Left renal cortex interstitium (tissue), 4 donors: ENCODE results near the gene DAP. TPM values are rescaled to one million over a fixed set of nuclear protein-coding genes. Genes with fewer than 3 reads are reported as not detected.

Source experiments
- DNase-seq, 4 donors: peaks; one replicate each; pipeline ENCODE4 v3.0.0-alpha.2; 2013; ENCODE audit warnings: low read depth in 4 of 4, low spot score in 2 of 4, missing footprints in 1 of 4
- polyA plus RNA-seq, 4 donors: library from polyadenylated mRNA; unstranded; fragments of 120-200 nt; gene quantifications; one replicate each; pipeline ENCODE4 v1.2.1, GENCODE V29; 2013; ENCODE audit not compliant: insufficient read length in 4 of 4

Gene DAP
- polyA plus RNA-seq, 4 donors = 98.3 to 140 (median 126) TPM

- DNase-seq = no peak
These were observed 1.1 kb upstream of the DAP start for GRCh38 chr5:10761933-10762775.

GRCh38 chr5:10760921-10761184 lies 181 bp downstream of the DAP start:
- no peak for DNase-seq

GRCh38 chr5:10760096-10760920 lies 726 bp downstream of the DAP start:
- peak in 3 of 4 donors; percentile 26 to 66 (median 46) for DNase-seq

GRCh38 chr5:10759111-10759510 lies 1.9 kb downstream of the DAP start:
- DNase-seq = no peak

- no peak for DNase-seq
These were observed 3.0 kb downstream of the DAP start for GRCh38 chr5:10757922-10758555.

- no peak for DNase-seq
These were observed 4.0 kb downstream of the DAP start for GRCh38 chr5:10757043-10757442.

- DNase-seq = no peak
These were observed 4.5 kb downstream of the DAP start for GRCh38 chr5:10756549-10756948.

- DNase-seq = no peak
These were observed 7.9 kb downstream of the DAP start for GRCh38 chr5:10753178-10753577.

- DNase-seq = no peak
These were observed 8.6 kb downstream of the DAP start for GRCh38 chr5:10752451-10752850.

- DNase-seq = no peak
These were observed 10.1 kb downstream of the DAP start for GRCh38 chr5:10750909-10751308.

GRCh38 chr5:10747678-10748622 lies 13.1 kb downstream of the DAP start:
- no peak for DNase-seq

- DNase-seq = no peak
These were observed 14.3 kb downstream of the DAP start for GRCh38 chr5:10746711-10747110.

GRCh38 chr5:10745133-10745532 lies 15.9 kb downstream of the DAP start:
- no peak for DNase-seq

- DNase-seq = no peak
These were observed 16.4 kb downstream of the DAP start for GRCh38 chr5:10744681-10745080.

- no peak for DNase-seq
These were observed 17.1 kb downstream of the DAP start for GRCh38 chr5:10743951-10744350.

- no peak for DNase-seq
These were observed 17.5 kb downstream of the DAP start for GRCh38 chr5:10743526-10743925.

GRCh38 chr5:10741661-10742060 lies 19.4 kb downstream of the DAP start:
- no peak for DNase-seq

- DNase-seq = no peak
These were observed 20.6 kb downstream of the DAP start for GRCh38 chr5:10740384-10740783.

- no peak for DNase-seq
These were observed 23.2 kb downstream of the DAP start for GRCh38 chr5:10737880-10738279.

- no peak for DNase-seq
These were observed 24.2 kb downstream of the DAP start for GRCh38 chr5:10736808-10737207.
